WTC11 (cell line): ENCODE data around the gene SPATA19.

Experiments
- CREB1 ChIP-seq: sonication (generic); formaldehyde crosslinking; IDR thresholded peaks from 2 replicates; pipeline ENCODE4 v1.8.0; 2023; ENCODE audit warnings: mild to moderate bottlenecking, missing genetic modification reagents
- ELF4 ChIP-seq: sonication (generic); formaldehyde crosslinking; IDR thresholded peaks from 2 replicates; pipeline ENCODE4 v1.8.1; 2022; ENCODE audit warnings: low read depth, mild to moderate bottlenecking, moderate library complexity, missing genetic modification reagents
- FOXP1 ChIP-seq: sonication (generic); formaldehyde crosslinking; IDR thresholded peaks from 2 replicates; pipeline ENCODE4 v1.8.0; 2022; ENCODE audit warnings: missing genetic modification reagents, mild to moderate bottlenecking, moderate library complexity, borderline replicate concordance
- GABPB1 ChIP-seq: sonication (generic); formaldehyde crosslinking; IDR thresholded peaks from 2 replicates; pipeline ENCODE4 v1.8.1; 2023; ENCODE audit warnings: mild to moderate bottlenecking, missing genetic modification reagents
- JUN ChIP-seq: sonication (generic); formaldehyde crosslinking; IDR thresholded peaks from 2 replicates; pipeline ENCODE4 v1.8.0; 2023; ENCODE audit warnings: mild to moderate bottlenecking, missing genetic modification reagents
- NR1H2 ChIP-seq: sonication (generic); formaldehyde crosslinking; IDR thresholded peaks from 2 replicates; pipeline ENCODE4 v1.9.0; 2021; ENCODE audit warnings: mild to moderate bottlenecking, moderate library complexity, missing genetic modification reagents
- TF ChIP-seq, protein P1 (sequence below): fragments of 200-600 bp; IDR thresholded peaks from 2 replicates; pipeline ENCODE4 v1.8.0; 2022; ENCODE audit warnings: antibody characterized with exemption
- TF ChIP-seq, protein P2 (sequence below): sonication (generic); formaldehyde crosslinking; IDR thresholded peaks from 2 replicates; pipeline ENCODE4 v1.8.0; 2022; ENCODE audit warnings: mild to moderate bottlenecking, missing genetic modification reagents
- TF ChIP-seq, protein P3 (sequence below): sonication (generic); formaldehyde crosslinking; IDR thresholded peaks from 2 replicates; pipeline ENCODE4 v1.8.1; 2023; ENCODE audit warnings: mild to moderate bottlenecking, moderate library complexity, missing genetic modification reagents
- TF ChIP-seq, protein P4 (sequence below): sonication (generic); formaldehyde crosslinking; IDR thresholded peaks from 2 replicates; pipeline ENCODE4 v1.8.0; 2022; ENCODE audit warnings: mild to moderate bottlenecking, missing genetic modification reagents
- TF ChIP-seq, protein P5 (sequence below): sonication (generic); formaldehyde crosslinking; IDR thresholded peaks from 2 replicates; pipeline ENCODE4 v1.8.1; 2023; ENCODE audit warnings: mild to moderate bottlenecking, missing genetic modification reagents, borderline replicate concordance

GRCh38 chr11:133825666-133826065 is 19.6 kb downstream of the SPATA19 start:
- no peak for TF ChIP-seq FOXP1 (CRISPR knock-in tag)
- TF ChIP-seq, protein P1, sequence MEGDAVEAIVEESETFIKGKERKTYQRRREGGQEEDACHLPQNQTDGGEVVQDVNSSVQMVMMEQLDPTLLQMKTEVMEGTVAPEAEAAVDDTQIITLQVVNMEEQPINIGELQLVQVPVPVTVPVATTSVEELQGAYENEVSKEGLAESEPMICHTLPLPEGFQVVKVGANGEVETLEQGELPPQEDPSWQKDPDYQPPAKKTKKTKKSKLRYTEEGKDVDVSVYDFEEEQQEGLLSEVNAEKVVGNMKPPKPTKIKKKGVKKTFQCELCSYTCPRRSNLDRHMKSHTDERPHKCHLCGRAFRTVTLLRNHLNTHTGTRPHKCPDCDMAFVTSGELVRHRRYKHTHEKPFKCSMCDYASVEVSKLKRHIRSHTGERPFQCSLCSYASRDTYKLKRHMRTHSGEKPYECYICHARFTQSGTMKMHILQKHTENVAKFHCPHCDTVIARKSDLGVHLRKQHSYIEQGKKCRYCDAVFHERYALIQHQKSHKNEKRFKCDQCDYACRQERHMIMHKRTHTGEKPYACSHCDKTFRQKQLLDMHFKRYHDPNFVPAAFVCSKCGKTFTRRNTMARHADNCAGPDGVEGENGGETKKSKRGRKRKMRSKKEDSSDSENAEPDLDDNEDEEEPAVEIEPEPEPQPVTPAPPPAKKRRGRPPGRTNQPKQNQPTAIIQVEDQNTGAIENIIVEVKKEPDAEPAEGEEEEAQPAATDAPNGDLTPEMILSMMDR: no peak
- TF ChIP-seq NR1H2: no peak
- TF ChIP-seq, protein P2, sequence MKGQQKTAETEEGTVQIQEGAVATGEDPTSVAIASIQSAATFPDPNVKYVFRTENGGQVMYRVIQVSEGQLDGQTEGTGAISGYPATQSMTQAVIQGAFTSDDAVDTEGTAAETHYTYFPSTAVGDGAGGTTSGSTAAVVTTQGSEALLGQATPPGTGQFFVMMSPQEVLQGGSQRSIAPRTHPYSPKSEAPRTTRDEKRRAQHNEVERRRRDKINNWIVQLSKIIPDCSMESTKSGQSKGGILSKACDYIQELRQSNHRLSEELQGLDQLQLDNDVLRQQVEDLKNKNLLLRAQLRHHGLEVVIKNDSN (CRISPR knock-in tag): no peak
- TF ChIP-seq, protein P3, sequence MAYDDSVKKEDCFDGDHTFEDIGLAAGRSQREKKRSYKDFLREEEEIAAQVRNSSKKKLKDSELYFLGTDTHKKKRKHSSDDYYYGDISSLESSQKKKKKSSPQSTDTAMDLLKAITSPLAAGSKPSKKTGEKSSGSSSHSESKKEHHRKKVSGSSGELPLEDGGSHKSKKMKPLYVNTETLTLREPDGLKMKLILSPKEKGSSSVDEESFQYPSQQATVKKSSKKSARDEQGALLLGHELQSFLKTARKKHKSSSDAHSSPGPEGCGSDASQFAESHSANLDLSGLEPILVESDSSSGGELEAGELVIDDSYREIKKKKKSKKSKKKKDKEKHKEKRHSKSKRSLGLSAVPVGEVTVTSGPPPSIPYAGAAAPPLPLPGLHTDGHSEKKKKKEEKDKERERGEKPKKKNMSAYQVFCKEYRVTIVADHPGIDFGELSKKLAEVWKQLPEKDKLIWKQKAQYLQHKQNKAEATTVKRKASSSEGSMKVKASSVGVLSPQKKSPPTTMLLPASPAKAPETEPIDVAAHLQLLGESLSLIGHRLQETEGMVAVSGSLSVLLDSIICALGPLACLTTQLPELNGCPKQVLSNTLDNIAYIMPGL (CRISPR knock-in tag): no peak
- TF ChIP-seq, protein P4, sequence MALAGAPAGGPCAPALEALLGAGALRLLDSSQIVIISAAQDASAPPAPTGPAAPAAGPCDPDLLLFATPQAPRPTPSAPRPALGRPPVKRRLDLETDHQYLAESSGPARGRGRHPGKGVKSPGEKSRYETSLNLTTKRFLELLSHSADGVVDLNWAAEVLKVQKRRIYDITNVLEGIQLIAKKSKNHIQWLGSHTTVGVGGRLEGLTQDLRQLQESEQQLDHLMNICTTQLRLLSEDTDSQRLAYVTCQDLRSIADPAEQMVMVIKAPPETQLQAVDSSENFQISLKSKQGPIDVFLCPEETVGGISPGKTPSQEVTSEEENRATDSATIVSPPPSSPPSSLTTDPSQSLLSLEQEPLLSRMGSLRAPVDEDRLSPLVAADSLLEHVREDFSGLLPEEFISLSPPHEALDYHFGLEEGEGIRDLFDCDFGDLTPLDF (CRISPR knock-in tag): no peak
- TF ChIP-seq CREB1 (CRISPR knock-in tag): no peak
- TF ChIP-seq, protein P5, sequence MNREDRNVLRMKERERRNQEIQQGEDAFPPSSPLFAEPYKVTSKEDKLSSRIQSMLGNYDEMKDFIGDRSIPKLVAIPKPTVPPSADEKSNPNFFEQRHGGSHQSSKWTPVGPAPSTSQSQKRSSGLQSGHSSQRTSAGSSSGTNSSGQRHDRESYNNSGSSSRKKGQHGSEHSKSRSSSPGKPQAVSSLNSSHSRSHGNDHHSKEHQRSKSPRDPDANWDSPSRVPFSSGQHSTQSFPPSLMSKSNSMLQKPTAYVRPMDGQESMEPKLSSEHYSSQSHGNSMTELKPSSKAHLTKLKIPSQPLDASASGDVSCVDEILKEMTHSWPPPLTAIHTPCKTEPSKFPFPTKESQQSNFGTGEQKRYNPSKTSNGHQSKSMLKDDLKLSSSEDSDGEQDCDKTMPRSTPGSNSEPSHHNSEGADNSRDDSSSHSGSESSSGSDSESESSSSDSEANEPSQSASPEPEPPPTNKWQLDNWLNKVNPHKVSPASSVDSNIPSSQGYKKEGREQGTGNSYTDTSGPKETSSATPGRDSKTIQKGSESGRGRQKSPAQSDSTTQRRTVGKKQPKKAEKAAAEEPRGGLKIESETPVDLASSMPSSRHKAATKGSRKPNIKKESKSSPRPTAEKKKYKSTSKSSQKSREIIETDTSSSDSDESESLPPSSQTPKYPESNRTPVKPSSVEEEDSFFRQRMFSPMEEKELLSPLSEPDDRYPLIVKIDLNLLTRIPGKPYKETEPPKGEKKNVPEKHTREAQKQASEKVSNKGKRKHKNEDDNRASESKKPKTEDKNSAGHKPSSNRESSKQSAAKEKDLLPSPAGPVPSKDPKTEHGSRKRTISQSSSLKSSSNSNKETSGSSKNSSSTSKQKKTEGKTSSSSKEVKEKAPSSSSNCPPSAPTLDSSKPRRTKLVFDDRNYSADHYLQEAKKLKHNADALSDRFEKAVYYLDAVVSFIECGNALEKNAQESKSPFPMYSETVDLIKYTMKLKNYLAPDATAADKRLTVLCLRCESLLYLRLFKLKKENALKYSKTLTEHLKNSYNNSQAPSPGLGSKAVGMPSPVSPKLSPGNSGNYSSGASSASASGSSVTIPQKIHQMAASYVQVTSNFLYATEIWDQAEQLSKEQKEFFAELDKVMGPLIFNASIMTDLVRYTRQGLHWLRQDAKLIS (CRISPR knock-in tag): no peak
- no peak for TF ChIP-seq GABPB1 (CRISPR knock-in tag)
- TF ChIP-seq JUN: no peak
- no peak for TF ChIP-seq ELF4 (CRISPR knock-in tag)
